GM23338 (cell line): ENCODE measurements around the gene EIF4G3. TPM values are rescaled to one million over a fixed set of nuclear protein-coding genes. Genes with fewer than 3 reads are reported as not detected.

Experiments used
- ATAC-seq: fragments of 200-7000 bp; cut with Tn5 transposase; 3 replicates; pipeline ENCODE4 v1.9.1; 2020
- DNase-seq: peaks from one replicate; pipeline ENCODE4 v3.0.0-alpha.2; 2015; ENCODE audit warnings: low spot score
- H2AFZ ChIP-seq: fragments of 200-600 bp; sonication (generic); 2 replicates; pipeline ENCODE4 v1.8.0; 2016; ENCODE audit warnings: antibody characterized with exemption, mild to moderate bottlenecking, moderate library complexity
- H3F3A ChIP-seq: fragments of 200-600 bp; sonication (generic); replicated peaks from 2 replicates; pipeline ENCODE4 v1.8.0; 2017; ENCODE audit warnings: antibody characterized with exemption, mixed run types, low read depth
- H3K27ac ChIP-seq: fragments of 200-600 bp; sonication (generic); 2 replicates; pipeline ENCODE4 v1.6.1; 2016; ENCODE audit warnings: low read depth
- H3K27me3 ChIP-seq: fragments of 200-600 bp; sonication (generic); 2 replicates; pipeline ENCODE4 v1.8.0; 2016; ENCODE audit warnings: mild to moderate bottlenecking, mixed run types, moderate library complexity; ENCODE audit not compliant: insufficient read depth
- H3K36me3 ChIP-seq: fragments of 200-600 bp; sonication (generic); 2 replicates; pipeline ENCODE4 v1.8.0; 2016; ENCODE audit warnings: mild to moderate bottlenecking; ENCODE audit not compliant: insufficient read depth
- H3K4me1 ChIP-seq: fragments of 200-600 bp; sonication (generic); 2 replicates; pipeline ENCODE4 v1.8.0; 2016; ENCODE audit warnings: mild to moderate bottlenecking, moderate library complexity; ENCODE audit not compliant: insufficient read depth
- H3K4me2 ChIP-seq: fragments of 200-600 bp; sonication (generic); 2 replicates; pipeline ENCODE4 v1.7.1; 2017; ENCODE audit warnings: mixed run types
- H3K4me3 ChIP-seq: fragments of 200-600 bp; sonication (generic); 2 replicates; pipeline ENCODE4 v1.6.1; 2016; ENCODE audit warnings: mixed run types
- H3K79me2 ChIP-seq: fragments of 200-600 bp; sonication (generic); replicated peaks from 2 replicates; pipeline ENCODE4 v1.8.0; 2017; ENCODE audit warnings: mild to moderate bottlenecking; ENCODE audit not compliant: insufficient read depth
- H3K9me2 ChIP-seq: fragments of 200-600 bp; sonication (generic); 2 replicates; pipeline ENCODE4 v1.8.0; 2017; ENCODE audit not compliant: insufficient read depth
- H4K20me1 ChIP-seq: fragments of 200-600 bp; sonication (generic); replicated peaks from 2 replicates; pipeline ENCODE4 v1.8.0; 2017; ENCODE audit warnings: mild to moderate bottlenecking; ENCODE audit not compliant: insufficient read depth
- H3K27ac Mint-ChIP-seq: 2 replicates; pipeline ENCODE4 v1.8.0; 2020; ENCODE audit warnings: inconsistent platforms, mild to moderate bottlenecking, moderate library complexity, mixed read lengths
- H3K27me3 Mint-ChIP-seq: 3 replicates; pipeline ENCODE4 v1.8.0; 2022; ENCODE audit warnings: low read depth, mild to moderate bottlenecking, moderate library complexity, mixed read lengths, inconsistent platforms; ENCODE audit not compliant: insufficient read depth, poor library complexity
- H3K36me3 Mint-ChIP-seq: 3 replicates; pipeline ENCODE4 v1.8.0; 2021; ENCODE audit warnings: low read depth, mild to moderate bottlenecking, inconsistent platforms, moderate library complexity, mixed read lengths
- H3K4me1 Mint-ChIP-seq: 3 replicates; pipeline ENCODE4 v1.8.0; 2020; ENCODE audit warnings: mild to moderate bottlenecking, inconsistent platforms, mixed read lengths
- H3K4me3 Mint-ChIP-seq: 3 replicates; pipeline ENCODE4 v1.8.0; 2021; ENCODE audit warnings: moderate library complexity, mild to moderate bottlenecking, inconsistent platforms, mixed read lengths
- H3K9me3 Mint-ChIP-seq: 3 replicates; pipeline ENCODE4 v1.8.0; 2020; ENCODE audit warnings: moderate library complexity, mild to moderate bottlenecking, inconsistent platforms, mixed read lengths
- EZH2 ChIP-seq: fragments of 200-600 bp; sonication (generic); IDR thresholded peaks from one replicate; pipeline ENCODE4 v1.8.0; 2017; ENCODE audit warnings: antibody characterized with exemption, mild to moderate bottlenecking, low read depth; ENCODE audit not compliant: unreplicated experiment
- ZNF331 ChIP-seq: fragments of 250-450 bp; sonication (Bioruptor Pico); IDR thresholded peaks from 2 replicates; pipeline ENCODE4 v1.5.0; 2020; ENCODE audit warnings: low read depth, mild to moderate bottlenecking, moderate library complexity
- ZNF462 ChIP-seq: fragments of 250-450 bp; sonication (Bioruptor Pico); IDR thresholded peaks from 2 replicates; pipeline ENCODE4 v1.5.0; 2020; ENCODE audit warnings: mild to moderate bottlenecking, moderate library complexity
- polyA plus RNA-seq: library from polyadenylated mRNA; unstranded; fragments of >200 nt; fragmentation: Nextera tagmentation; extraction: Ambion mirVana; gene quantifications from 2 replicates; pipeline ENCODE4 v1.2.1, GENCODE V29; 2016
- total RNA-seq: library from RNA; depleted of rRNA; stranded (reverse); fragments of >200 nt; shearing (Covaris generic); gene quantifications from 2 replicates; pipeline ENCODE4 v1.2.3, GENCODE V29; 2014
- TF ChIP-seq, protein P1 (sequence below): IDR thresholded peaks from one replicate; pipeline ENCODE4 v1.6.1; 2018; ENCODE audit warnings: antibody characterized with exemption; ENCODE audit not compliant: unreplicated experiment

EIF4G3 gene
- total and polyA plus RNA-seq, 2 experiments from 2014 or later, result 37.9 to 68.1 TPM

- Histone ChIP-seq H3K9me2 (no peaks in the 10 kb centered on the region), H3K27ac (no peak overlapping the region), H4K20me1 (peaks cover 5% of the 10 kb centered on the region; the same call in 1 of the 2 replicates), H3K4me1 (peaks cover 14% of the 10 kb centered on the region; the same call in 1 of the 2 replicates), H3K4me2 (no peak overlapping the region), H3K4me3 (no peak overlapping the region), H3K79me2 (peaks cover 9% of the 10 kb centered on the region), H3K36me3 (no peaks in the 10 kb centered on the region), H3K27me3 (no peaks in the 10 kb centered on the region), H2AFZ (no peak overlapping the region), H3F3A (no peaks in the 10 kb centered on the region)
- ATAC-seq (no peak), DNase-seq (no peak)
- Mint-ChIP-seq H3K4me3 (no peak overlapping the region), H3K27ac (no peak overlapping the region), H3K27me3 (peaks cover 7% of the 10 kb centered on the region), H3K4me1 (peaks cover 28% of the 10 kb centered on the region), H3K36me3 (no peaks in the 10 kb centered on the region), H3K9me3 (no peaks in the 10 kb centered on the region)
- TF ChIP-seq, protein P1, sequence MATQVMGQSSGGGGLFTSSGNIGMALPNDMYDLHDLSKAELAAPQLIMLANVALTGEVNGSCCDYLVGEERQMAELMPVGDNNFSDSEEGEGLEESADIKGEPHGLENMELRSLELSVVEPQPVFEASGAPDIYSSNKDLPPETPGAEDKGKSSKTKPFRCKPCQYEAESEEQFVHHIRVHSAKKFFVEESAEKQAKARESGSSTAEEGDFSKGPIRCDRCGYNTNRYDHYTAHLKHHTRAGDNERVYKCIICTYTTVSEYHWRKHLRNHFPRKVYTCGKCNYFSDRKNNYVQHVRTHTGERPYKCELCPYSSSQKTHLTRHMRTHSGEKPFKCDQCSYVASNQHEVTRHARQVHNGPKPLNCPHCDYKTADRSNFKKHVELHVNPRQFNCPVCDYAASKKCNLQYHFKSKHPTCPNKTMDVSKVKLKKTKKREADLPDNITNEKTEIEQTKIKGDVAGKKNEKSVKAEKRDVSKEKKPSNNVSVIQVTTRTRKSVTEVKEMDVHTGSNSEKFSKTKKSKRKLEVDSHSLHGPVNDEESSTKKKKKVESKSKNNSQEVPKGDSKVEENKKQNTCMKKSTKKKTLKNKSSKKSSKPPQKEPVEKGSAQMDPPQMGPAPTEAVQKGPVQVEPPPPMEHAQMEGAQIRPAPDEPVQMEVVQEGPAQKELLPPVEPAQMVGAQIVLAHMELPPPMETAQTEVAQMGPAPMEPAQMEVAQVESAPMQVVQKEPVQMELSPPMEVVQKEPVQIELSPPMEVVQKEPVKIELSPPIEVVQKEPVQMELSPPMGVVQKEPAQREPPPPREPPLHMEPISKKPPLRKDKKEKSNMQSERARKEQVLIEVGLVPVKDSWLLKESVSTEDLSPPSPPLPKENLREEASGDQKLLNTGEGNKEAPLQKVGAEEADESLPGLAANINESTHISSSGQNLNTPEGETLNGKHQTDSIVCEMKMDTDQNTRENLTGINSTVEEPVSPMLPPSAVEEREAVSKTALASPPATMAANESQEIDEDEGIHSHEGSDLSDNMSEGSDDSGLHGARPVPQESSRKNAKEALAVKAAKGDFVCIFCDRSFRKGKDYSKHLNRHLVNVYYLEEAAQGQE, result no peak
- TF ChIP-seq EZH2 (no peak), ZNF462 (no peak), ZNF331 (CRISPR knock-in tag) (no peak)
Observed at GRCh38 chr1:20993716-20994575, 182.8 kb downstream of the EIF4G3 start.
